NB4 (cell line): ENCODE measurements around the gene TEAD1.

Source experiments
- CTCF ChIP-seq: IDR thresholded peaks from one replicate; pipeline ENCODE4 v1.5.1; 2012; ENCODE audit warnings: low read depth, low read length
- MAX ChIP-seq: IDR thresholded peaks from 2 replicates; pipeline ENCODE4 v1.6.1; 2011; ENCODE audit warnings: low read depth, low read length
- MYC ChIP-seq: IDR thresholded peaks from 2 replicates; pipeline ENCODE4 v1.6.1; 2011; ENCODE audit warnings: low read depth, low read length
- POLR2A ChIP-seq: IDR thresholded peaks from 2 replicates; pipeline ENCODE4 v1.6.1; 2011; ENCODE audit warnings: mild to moderate bottlenecking; ENCODE audit not compliant: insufficient read length; ENCODE audit errors: extremely low read depth

GRCh38 chr11:12813371-12814225, 139.4 kb downstream of the TEAD1 start:
- no peak for TF ChIP-seq POLR2A
- TF ChIP-seq CTCF = no peak
- TF ChIP-seq MAX = no peak
- TF ChIP-seq MYC = no peak
